Neural cell (in vitro differentiated cells): ENCODE results near the gene CCS. TPM values are rescaled to one million over a fixed set of nuclear protein-coding genes. Genes with fewer than 3 reads are reported as not detected.

ENCODE experiments used
- H2AFZ ChIP-seq: fragments of 200-600, 300-800 bp; sonication (generic), shearing (Covaris generic); 2 replicates; pipeline ENCODE4 v1.6.0; 2014; ENCODE audit warnings: low read depth, mild to moderate bottlenecking, antibody characterized with exemption, low read length, moderate library complexity
- H3F3A ChIP-seq: fragments of 200-600 bp; shearing (Covaris generic); 2 replicates; pipeline ENCODE4 v1.6.1; 2016; ENCODE audit warnings: mild to moderate bottlenecking, moderate library complexity, mixed read lengths, antibody characterized with exemption, low read length; ENCODE audit not compliant: insufficient read depth, poor library complexity, severe bottlenecking
- H3K27ac ChIP-seq: fragments of 200-600, 300-800 bp; sonication (generic), shearing (Covaris generic); 2 replicates; pipeline ENCODE4 v1.5.1; 2014; ENCODE audit warnings: mild to moderate bottlenecking, low read length, moderate library complexity
- H3K27me3 ChIP-seq: fragments of 300-800, 200-600 bp; sonication (generic), shearing (Covaris generic); 2 replicates; pipeline ENCODE4 v1.6.0; 2014; ENCODE audit warnings: mild to moderate bottlenecking, low read depth, low read length, moderate library complexity; ENCODE audit not compliant: insufficient read depth
- H3K36me3 ChIP-seq: fragments of 300-800, 200-600 bp; sonication (generic), shearing (Covaris generic); 2 replicates; pipeline ENCODE4 v1.5.1; 2014; ENCODE audit warnings: mild to moderate bottlenecking, antibody characterized with exemption, low read length, moderate library complexity; ENCODE audit not compliant: insufficient read depth
- H3K4me2 ChIP-seq: fragments of 300-800, 200-600 bp; sonication (generic), shearing (Covaris generic); 2 replicates; pipeline ENCODE4 v1.6.0; 2014; ENCODE audit warnings: mild to moderate bottlenecking, low read length
- H3K4me3 ChIP-seq: fragments of 300-800, 200-600 bp; sonication (generic), shearing (Covaris generic); 2 replicates; pipeline ENCODE4 v1.5.1; 2014; ENCODE audit warnings: mild to moderate bottlenecking, low read length, moderate library complexity
- H3K79me2 ChIP-seq: fragments of 200-600 bp; shearing (Covaris generic); replicated peaks from 2 replicates; pipeline ENCODE4 v1.6.0; 2014; ENCODE audit warnings: mild to moderate bottlenecking, low read length, moderate library complexity; ENCODE audit not compliant: insufficient read depth
- H3K9ac ChIP-seq: fragments of 300-800, 200-600 bp; sonication (generic), shearing (Covaris generic); 2 replicates; pipeline ENCODE4 v1.6.1; 2016; ENCODE audit warnings: mild to moderate bottlenecking, low read length, mixed read lengths
- H3K9me2 ChIP-seq: fragments of 200-600 bp; shearing (Covaris generic); 2 replicates; pipeline ENCODE4 v1.6.1; 2016; ENCODE audit warnings: mild to moderate bottlenecking, low read length, mixed read lengths; ENCODE audit not compliant: insufficient read depth
- H3K9me3 ChIP-seq: fragments of 200-600, 300-800 bp; sonication (generic), shearing (Covaris generic); 2 replicates; pipeline ENCODE4 v1.6.1; 2016; ENCODE audit warnings: mild to moderate bottlenecking, mixed run types, low read length, moderate library complexity, mixed read lengths
- H4K20me1 ChIP-seq: fragments of 200-600 bp; shearing (Covaris generic); 2 replicates; pipeline ENCODE4 v1.6.1; 2016; ENCODE audit warnings: mild to moderate bottlenecking, mixed run types; ENCODE audit not compliant: insufficient read depth
- CTCF ChIP-seq: fragments of 450-650 bp; IDR thresholded peaks from 2 replicates; pipeline ENCODE4 v1.5.1; 2014; ENCODE audit warnings: antibody characterized with exemption, mild to moderate bottlenecking, moderate library complexity; ENCODE audit not compliant: poor library complexity, severe bottlenecking
- EP300 ChIP-seq: fragments of 450-650 bp; conservative IDR thresholded peaks from 2 replicates; pipeline ENCODE4 v1.6.1; 2014; ENCODE audit warnings: antibody characterized with exemption, mild to moderate bottlenecking, moderate library complexity; ENCODE audit not compliant: poor library complexity, severe bottlenecking
- EZH2 ChIP-seq: fragments of 200-600, 300-800 bp; shearing (Covaris generic), sonication (generic); IDR thresholded peaks from 2 replicates; pipeline ENCODE4 v1.6.1; 2014; ENCODE audit warnings: antibody characterized with exemption, low read length, borderline replicate concordance, mild to moderate bottlenecking; ENCODE audit not compliant: insufficient read depth, poor library complexity, severe bottlenecking
- MXI1 ChIP-seq: fragments of 450-650 bp; conservative IDR thresholded peaks from 2 replicates; pipeline ENCODE4 v1.6.1; 2014; ENCODE audit warnings: antibody characterized with exemption, mild to moderate bottlenecking; ENCODE audit not compliant: poor library complexity, severe bottlenecking
- POLR2AphosphoS5 ChIP-seq: IDR thresholded peaks from 2 replicates; pipeline ENCODE4 v1.6.1; 2012
- RAD21 ChIP-seq: fragments of 450-650 bp; conservative IDR thresholded peaks from 2 replicates; pipeline ENCODE4 v1.6.1; 2014; ENCODE audit warnings: antibody characterized with exemption, mild to moderate bottlenecking, moderate library complexity
- REST ChIP-seq: IDR thresholded peaks from 2 replicates; pipeline ENCODE4 v1.6.1; 2012; ENCODE audit warnings: borderline replicate concordance
- SMC3 ChIP-seq: fragments of 450-650 bp; conservative IDR thresholded peaks from 2 replicates; pipeline ENCODE4 v1.6.1; 2014; ENCODE audit warnings: antibody characterized with exemption, mild to moderate bottlenecking, moderate library complexity; ENCODE audit not compliant: poor library complexity
- TAF1 ChIP-seq: IDR thresholded peaks from 2 replicates; pipeline ENCODE4 v1.6.1; 2012; ENCODE audit warnings: low read depth
- polyA plus RNA-seq: library from polyadenylated mRNA; depleted of rRNA; stranded (reverse); fragments of >200 nt; gene quantifications from 2 replicates; pipeline ENCODE4 v1.2.3, GENCODE V29; 2014

The CCS gene
- polyA plus RNA-seq, 1 donor from 2014 or later: 40.8 TPM

DNA sequence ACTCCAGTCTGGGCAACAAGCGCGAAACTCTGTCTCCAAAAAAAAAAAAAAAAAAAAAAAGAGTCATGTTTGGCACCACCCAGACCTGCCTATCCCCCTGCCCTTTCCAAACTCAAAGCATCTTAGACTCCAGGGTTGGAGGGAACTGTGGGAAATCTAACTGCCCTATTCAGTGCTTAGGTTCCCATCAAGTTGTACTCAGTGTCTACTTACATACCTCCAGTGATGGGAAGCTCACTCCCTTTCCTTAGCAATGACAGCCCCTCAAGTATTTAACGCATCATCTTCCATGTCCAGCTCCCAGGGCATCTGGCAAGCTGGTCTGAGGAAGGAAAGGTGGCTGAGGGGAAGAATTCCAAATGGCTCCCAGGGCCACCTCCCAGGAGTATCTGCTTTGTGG lies 43.3 kb upstream of the CCS start:
- Histone ChIP-seq H3K27ac (no peak overlapping the region), H3K9me3 (no peaks in the 10 kb centered on the region)

DNA sequence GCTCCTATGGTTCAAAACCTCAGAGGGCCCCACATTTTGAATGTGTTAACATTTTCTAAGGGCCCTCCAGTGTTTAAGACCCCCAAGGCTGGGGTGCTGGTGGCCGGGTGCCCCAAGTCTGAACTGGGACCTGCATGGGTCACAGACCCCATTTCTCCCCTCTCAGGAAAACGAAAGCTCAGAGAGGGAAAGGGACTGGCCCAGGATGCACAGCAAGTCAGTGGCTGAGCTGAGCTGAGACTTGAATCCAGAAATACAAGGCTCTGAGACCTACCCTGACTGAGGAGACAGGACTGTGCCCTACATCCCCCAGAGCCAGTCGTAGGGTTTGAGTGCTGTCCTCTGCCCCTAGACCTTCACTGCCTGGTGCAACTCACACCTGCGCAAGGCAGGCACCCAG lies 42.1 kb upstream of the CCS start:
- H3K9me2 ChIP-seq: no peaks in the 10 kb centered on the region
- H3K79me2 ChIP-seq: no peaks in the 10 kb centered on the region
- no peaks in the 10 kb centered on the region for H3K36me3 ChIP-seq
- no peaks in the 10 kb centered on the region for H3K9me3 ChIP-seq
- no peak overlapping the region for H3K4me3 ChIP-seq
- no peaks in the 10 kb centered on the region for H3F3A ChIP-seq
- H3K4me2 ChIP-seq: no peak overlapping the region
- no peaks in the 10 kb centered on the region for H3K27me3 ChIP-seq
- no peak overlapping the region for H3K9ac ChIP-seq
- TF ChIP-seq EZH2 (no peak), CTCF (no peak), EP300 (no peak), RAD21 (no peak), POLR2AphosphoS5 (no peak), SMC3 (no peak), TAF1 (no peak), MXI1 (no peak), REST (no peak)
- H2AFZ ChIP-seq: no peak overlapping the region
- no peak overlapping the region for H3K27ac ChIP-seq
- H4K20me1 ChIP-seq: no peaks in the 10 kb centered on the region

More for the DNA sequence above, 43.3 kb upstream of the CCS start:
- no peaks in the 10 kb centered on the region for H3K36me3 ChIP-seq
- no peak for TF ChIP-seq MXI1
- no peak overlapping the region for H3K9ac ChIP-seq
- no peaks in the 10 kb centered on the region for H3K79me2 ChIP-seq
- no peak overlapping the region for H2AFZ ChIP-seq
- H3K4me2 ChIP-seq: no peak overlapping the region
- H3K27me3 ChIP-seq: no peaks in the 10 kb centered on the region
- H3K4me3 ChIP-seq: no peak overlapping the region
- no peaks in the 10 kb centered on the region for H3F3A ChIP-seq
- no peaks in the 10 kb centered on the region for H3K9me2 ChIP-seq
- no peaks in the 10 kb centered on the region for H4K20me1 ChIP-seq

GRCh38 chr11:66554602-66555001 lies 38.4 kb upstream of the CCS start:
- Histone ChIP-seq H3K79me2 (no peaks in the 10 kb centered on the region), H3K36me3 (no peaks in the 10 kb centered on the region), H3K27ac (no peak overlapping the region), H4K20me1 (no peaks in the 10 kb centered on the region), H2AFZ (no peak overlapping the region), H3K4me2 (no peak overlapping the region), H3K9me3 (no peaks in the 10 kb centered on the region), H3F3A (no peaks in the 10 kb centered on the region), H3K4me3 (no peak overlapping the region), H3K9ac (no peak overlapping the region), H3K9me2 (no peaks in the 10 kb centered on the region), H3K27me3 (no peaks in the 10 kb centered on the region)
- TF ChIP-seq TAF1: no peak
- no peak for TF ChIP-seq EZH2
- no peak for TF ChIP-seq MXI1
- TF ChIP-seq POLR2AphosphoS5: no peak
- TF ChIP-seq RAD21: no peak
- TF ChIP-seq CTCF: no peak
- no peak for TF ChIP-seq EP300
- no peak for TF ChIP-seq REST
- no peak for TF ChIP-seq SMC3
